Retinal pigment epithelial cell (primary cell): ENCODE data around the gene EIF4E2.
"Not testable (repeated sequence)": the region's sequence is repeated elsewhere in the genome, so short reads cannot be mapped to it uniquely, and the experiment has no call there.

Experiments used
- DNase-seq: peaks from one replicate; pipeline ENCODE4 v3.0.0-alpha.2; 2010; ENCODE audit warnings: low read depth
- H3K4me3 ChIP-seq: 2 replicates; pipeline ENCODE4 v1.5.1; 2011; ENCODE audit warnings: mild to moderate bottlenecking, low read length, control low read depth, moderate library complexity
- CTCF ChIP-seq: conservative IDR thresholded peaks from 2 replicates; pipeline ENCODE4 v1.5.1; 2011; ENCODE audit warnings: low read depth, low read length, control low read depth, inconsistent platforms

The EIF4E2 gene

DNA sequence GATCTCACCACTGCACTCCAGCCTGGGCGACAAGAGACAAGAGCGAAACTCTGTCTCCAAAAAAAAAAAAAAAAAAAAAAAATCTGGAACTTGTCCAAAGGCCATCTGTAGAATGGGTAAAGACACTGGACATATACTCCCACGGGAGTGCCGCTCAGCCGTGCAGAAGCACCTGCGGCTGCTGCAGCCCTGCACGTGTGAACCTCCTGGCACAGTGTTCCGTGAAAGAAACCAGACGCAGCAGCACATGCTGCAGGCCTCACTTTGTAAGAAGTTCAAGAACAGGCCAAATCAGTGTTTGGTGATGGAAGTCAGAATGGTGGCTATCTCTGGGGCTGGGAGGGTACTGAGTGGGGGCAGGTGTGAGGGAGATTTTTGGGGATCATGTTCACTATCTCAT, 18.1 kb upstream of the EIF4E2 start:
- TF ChIP-seq CTCF = no peak
- no peak for DNase-seq
- H3K4me3 ChIP-seq = no peak overlapping the region

DNA sequence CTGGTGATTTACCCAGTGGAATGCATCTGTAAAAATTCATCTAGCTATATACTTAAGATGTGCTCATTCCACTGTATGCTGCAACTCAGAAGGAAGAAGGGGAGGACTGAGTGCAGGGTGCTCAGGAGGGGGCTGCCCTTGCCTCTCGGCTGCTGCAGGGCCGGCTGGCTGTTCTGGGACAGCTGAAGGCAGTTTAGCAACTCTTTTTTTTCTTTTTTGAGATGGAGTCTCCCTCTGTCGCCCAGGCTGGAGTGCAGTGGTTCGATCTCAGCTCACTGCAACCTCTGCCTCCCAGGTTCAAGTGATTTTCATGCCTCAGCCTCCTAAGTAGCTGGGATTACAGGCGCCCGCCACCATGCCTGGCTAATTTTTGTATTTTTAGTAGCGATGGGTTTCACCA, 17.7 kb upstream of the EIF4E2 start:
- not testable (repeated sequence) for DNase-seq, H3K4me3 ChIP-seq

DNA sequence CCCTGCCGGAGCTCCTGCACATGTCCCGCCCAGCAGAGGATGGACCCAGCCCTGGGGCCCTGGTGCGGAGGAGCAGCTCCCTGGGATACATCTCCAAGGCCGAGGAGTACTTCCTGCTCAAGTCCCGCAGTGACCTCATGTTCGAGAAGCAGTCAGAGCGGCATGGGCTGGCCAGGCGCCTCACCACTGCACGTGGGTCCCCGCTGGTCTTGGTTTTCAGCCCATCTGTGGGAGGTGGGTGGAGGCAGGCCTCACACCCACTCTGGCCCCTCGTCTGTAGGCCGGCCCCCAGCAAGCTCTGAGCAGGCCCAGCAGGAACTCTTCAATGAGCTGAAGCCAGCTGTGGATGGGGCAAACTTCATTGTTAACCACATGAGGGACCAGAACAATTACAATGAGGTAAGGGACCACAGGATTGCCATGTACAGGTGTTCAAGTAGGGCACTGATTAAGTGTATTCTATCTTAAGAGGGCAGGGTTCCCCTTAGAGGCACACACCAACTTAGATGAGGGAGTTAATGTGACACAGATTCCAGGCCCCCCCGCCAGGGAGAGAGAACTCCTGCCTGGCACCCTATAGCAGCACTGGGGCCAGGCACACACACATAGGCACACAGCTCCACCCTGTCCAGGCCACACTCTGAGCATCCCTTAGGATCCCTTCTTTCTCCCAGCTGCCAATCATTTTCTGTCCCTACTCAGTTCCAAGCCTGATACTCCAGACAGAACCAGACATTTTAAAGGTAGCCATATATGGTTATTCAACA, 16.4 kb upstream of the EIF4E2 start:
- DNase-seq = no peak
- no peak for TF ChIP-seq CTCF
- H3K4me3 ChIP-seq = no peak overlapping the region

DNA sequence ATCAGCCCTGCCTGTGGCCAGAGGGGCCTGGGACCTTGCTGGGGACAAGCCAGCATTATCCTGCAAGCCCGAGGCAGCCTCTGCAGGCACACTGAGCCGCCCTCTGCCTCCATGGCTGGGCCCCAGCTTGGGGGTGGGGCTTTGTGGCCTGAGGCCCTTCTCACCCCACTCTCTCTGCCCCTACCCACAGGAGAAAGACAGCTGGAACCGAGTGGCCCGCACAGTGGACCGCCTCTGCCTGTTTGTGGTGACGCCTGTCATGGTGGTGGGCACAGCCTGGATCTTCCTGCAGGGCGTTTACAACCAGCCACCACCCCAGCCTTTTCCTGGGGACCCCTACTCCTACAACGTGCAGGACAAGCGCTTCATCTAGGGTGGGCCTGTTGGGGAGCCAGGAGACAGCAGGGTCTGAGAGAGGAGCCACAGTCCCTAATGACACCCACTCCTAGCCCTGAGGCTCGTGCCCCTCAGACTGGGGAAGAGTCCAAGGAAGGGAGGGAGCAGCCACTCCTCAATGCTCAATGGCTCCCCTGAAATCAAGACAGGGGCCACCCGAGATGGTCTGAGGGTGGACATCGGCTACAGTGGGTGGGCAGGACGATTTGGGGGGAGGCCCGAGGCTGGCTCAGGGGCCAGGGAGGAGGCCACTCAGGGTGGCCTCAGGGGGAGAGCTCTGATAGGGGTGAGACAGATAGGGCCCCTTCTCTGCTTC, 15.4 kb upstream of the EIF4E2 start:
- TF ChIP-seq CTCF = no peak
- no peak overlapping the region for H3K4me3 ChIP-seq
- DNase-seq = no peak

DNA sequence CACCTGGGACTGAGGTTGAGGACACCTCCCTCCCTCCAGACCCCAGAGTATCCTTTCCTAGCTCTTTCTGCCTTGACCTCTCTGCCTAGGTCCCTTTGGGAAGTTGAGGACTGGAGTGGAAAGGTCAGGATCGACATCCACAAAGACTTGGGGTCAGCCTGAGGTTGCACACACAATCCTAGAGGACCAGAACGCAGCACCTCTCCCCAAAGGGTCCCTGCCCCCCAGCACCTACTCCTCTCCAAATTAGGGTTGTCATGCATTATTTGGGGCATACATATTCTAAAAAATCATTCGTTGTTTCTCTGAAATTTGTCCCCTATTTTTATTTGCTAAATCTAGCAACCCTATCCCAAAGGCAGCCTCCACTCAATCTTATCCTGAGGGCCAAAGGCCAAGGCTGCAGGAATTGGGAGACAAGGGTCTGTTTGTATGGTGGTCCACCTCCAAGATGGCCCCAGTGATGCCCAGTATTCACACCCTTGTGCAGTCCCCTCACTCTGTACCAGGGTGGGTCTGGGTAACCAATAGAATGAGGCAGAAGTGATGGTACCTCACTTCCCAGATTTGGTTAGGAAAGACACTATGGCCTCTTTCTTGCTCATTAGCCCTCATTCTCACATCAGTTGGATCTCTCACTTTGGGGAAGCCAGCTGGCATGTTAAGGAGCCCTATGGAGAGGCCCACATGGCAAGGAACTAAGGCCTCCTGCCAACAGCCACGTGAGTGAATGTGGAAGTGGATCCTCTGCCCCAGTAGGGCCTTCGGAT, 14.5 kb upstream of the EIF4E2 start:
- TF ChIP-seq CTCF = no peak
- H3K4me3 ChIP-seq = no peak overlapping the region
- DNase-seq = no peak

DNA sequence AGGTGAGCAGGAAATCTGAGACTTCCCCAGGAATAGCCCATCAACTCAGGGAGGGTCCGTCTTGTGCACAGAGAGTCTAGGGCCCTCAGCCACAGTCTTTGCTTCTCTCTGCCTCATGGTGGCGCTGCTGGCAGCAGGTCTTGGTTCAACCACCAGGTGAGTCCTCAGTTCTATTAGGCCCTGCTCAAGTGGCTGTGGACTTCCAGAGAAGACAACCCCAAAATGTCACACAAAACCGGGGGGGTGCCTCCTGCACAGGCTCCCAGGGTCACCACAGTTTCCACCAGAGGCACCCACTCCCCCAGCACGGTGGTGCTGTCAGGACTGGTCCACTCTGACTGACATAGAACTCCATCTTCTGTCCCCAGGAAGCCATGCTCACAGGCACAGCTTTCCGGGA, 13.4 kb upstream of the EIF4E2 start:
- H3K4me3 ChIP-seq = no peak overlapping the region
- no peak for DNase-seq
- peak; percentile 54 for TF ChIP-seq CTCF

GRCh38 chr2:232537499-232537898, 13.0 kb upstream of the EIF4E2 start:
- DNase-seq = no peak
- no peak overlapping the region for H3K4me3 ChIP-seq
- no peak for TF ChIP-seq CTCF
